HFFc6 (cell line): ENCODE results near the gene COPS9. TPM values are rescaled to one million over a fixed set of nuclear protein-coding genes. Genes with fewer than 3 reads are reported as not detected.

Experiments used
- DNase-seq: peaks from one replicate; pipeline ENCODE4 v3.0.0-alpha.2; 2018
- H3K27ac Mint-ChIP-seq: 2 replicates; pipeline ENCODE4 v1.8.0; 2020; ENCODE audit warnings: mild to moderate bottlenecking, mixed read lengths
- H3K27me3 Mint-ChIP-seq: 2 replicates; pipeline ENCODE4 v1.8.0; 2021; ENCODE audit warnings: mild to moderate bottlenecking, moderate library complexity, mixed read lengths; ENCODE audit not compliant: insufficient read depth
- H3K36me3 Mint-ChIP-seq: 2 replicates; pipeline ENCODE4 v1.8.0; 2021; ENCODE audit warnings: low read depth, mixed read lengths
- H3K4me1 Mint-ChIP-seq: 2 replicates; pipeline ENCODE4 v1.8.0; 2020; ENCODE audit warnings: low read depth, mixed read lengths
- H3K4me3 Mint-ChIP-seq: 2 replicates; pipeline ENCODE4 v1.8.0; 2020; ENCODE audit warnings: mild to moderate bottlenecking, moderate library complexity, mixed read lengths
- H3K9me3 Mint-ChIP-seq: 2 replicates; pipeline ENCODE4 v1.8.0; 2020; ENCODE audit warnings: mild to moderate bottlenecking, mixed read lengths
- total RNA-seq, 6 experiments: library from RNA; stranded (reverse); fragmentation: NEBNext Ultra II Directional; extraction: Animal tissue kit (Norgen Biotek cat#: 25700); gene quantifications; 2 replicates in 1 of 6; 3 replicates in 5 of 6; pipeline ENCODE4 v1.2.3, GENCODE V29; 2021
- TF ChIP-seq, protein P1 (sequence below): fragments of 200-600 bp; sonication (generic); IDR thresholded peaks from 2 replicates; pipeline ENCODE4 v1.5.0; 2021; ENCODE audit warnings: antibody characterized with exemption, mild to moderate bottlenecking

Gene COPS9
- total RNA-seq, 6 experiments from 2014 or later = 147 to 239 (median 211) TPM

DNA sequence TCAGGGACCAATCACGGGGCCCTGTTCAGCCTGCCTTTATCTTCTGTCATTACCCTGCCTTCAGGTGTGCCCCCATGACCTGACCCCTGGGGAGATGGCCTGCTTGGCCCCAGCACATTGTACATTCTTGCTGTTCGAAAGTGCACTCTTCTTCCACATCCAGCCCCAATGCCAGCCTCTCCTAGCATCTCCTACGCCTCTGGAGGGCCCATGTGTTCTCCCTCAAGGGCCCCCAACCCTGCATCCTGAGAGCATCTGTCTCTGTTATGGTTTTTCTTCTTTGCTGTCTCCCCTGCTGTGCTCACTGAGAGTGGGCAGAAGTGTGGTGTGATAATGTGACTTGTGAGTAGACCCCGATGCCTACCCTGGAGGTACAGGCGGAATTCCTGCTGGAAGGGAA is 45.9 kb upstream of the COPS9 start:
- peaks cover 4% of the 10 kb centered on the region for H3K9me3 Mint-ChIP-seq
- H3K27me3 Mint-ChIP-seq = peaks cover 47% of the 10 kb centered on the region
- H3K36me3 Mint-ChIP-seq = no peaks in the 10 kb centered on the region
- H3K27ac Mint-ChIP-seq = no peak overlapping the region
- no peaks in the 10 kb centered on the region for H3K4me1 Mint-ChIP-seq
- H3K4me3 Mint-ChIP-seq = no peak overlapping the region
- TF ChIP-seq, protein P1, sequence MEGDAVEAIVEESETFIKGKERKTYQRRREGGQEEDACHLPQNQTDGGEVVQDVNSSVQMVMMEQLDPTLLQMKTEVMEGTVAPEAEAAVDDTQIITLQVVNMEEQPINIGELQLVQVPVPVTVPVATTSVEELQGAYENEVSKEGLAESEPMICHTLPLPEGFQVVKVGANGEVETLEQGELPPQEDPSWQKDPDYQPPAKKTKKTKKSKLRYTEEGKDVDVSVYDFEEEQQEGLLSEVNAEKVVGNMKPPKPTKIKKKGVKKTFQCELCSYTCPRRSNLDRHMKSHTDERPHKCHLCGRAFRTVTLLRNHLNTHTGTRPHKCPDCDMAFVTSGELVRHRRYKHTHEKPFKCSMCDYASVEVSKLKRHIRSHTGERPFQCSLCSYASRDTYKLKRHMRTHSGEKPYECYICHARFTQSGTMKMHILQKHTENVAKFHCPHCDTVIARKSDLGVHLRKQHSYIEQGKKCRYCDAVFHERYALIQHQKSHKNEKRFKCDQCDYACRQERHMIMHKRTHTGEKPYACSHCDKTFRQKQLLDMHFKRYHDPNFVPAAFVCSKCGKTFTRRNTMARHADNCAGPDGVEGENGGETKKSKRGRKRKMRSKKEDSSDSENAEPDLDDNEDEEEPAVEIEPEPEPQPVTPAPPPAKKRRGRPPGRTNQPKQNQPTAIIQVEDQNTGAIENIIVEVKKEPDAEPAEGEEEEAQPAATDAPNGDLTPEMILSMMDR = no peak
- DNase-seq = no peak

DNA sequence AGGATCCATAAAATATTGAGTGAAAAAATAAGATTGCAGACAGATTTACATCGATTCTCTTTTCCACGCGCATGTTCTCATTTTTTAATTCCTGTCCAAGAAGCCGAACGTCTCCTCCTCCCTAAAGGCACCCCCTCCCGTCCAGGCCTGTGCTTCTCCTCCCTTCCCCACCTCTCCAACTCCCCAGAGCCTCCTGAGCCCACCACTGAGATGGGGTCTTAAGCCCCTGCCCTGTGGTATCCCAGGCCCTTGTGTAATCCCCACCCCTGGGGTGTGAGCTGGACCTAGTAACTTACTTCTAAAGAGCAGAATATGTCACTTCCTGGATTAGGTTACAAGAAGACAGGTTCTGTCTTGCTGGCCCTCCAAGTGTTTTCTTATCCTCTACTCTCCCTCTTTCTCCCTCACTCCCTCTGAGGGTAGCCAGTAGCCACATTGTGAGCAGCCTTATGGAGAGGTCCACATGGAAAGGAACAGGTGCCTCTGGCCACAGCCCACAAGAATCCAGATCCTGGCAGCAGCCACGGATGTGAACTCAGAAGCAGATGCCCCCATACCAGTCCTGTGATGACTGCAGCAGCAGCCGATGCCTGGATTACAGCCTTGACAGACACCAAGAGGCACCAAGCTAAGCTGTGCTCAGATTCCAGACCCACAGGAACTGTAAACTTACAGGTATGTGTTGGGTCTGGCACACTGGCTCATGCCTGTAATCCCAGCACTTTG is 44.0 kb upstream of the COPS9 start:
- TF ChIP-seq, protein P1 = no peak
- Mint-ChIP-seq H3K27me3 (peaks cover 57% of the 10 kb centered on the region), H3K4me3 (no peak overlapping the region)

DNA sequence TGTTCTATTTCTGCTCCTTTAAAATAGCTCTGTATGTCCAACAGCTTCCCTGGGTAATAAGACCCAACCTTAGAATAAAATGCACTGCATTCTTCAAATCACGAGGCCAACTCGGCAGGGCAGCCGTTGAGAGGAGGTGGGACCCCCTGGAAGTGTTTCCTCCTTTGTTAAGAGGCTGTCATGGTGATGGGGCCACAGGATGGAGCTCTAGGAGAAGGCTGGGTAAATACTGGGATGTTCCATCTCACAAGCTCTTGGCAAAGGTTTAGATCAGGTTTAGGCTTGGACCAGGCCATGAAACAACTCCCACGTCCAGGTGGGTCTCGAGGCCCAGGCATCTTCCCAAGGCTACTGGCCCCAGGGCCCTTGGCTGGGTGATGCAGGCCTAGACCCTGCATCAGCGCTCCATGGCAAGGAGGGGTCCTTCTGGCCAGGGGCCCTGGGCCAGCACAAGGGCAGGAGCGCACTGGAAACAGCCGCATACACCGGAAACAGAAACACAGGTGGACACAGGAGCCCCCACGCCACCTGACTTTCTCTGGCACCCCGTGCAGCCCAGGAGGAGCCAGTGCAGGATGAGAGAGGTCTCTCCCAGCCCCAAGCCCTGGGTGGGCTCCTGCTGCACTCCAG is 43.2 kb upstream of the COPS9 start:
- H3K36me3 Mint-ChIP-seq = no peaks in the 10 kb centered on the region
- H3K4me1 Mint-ChIP-seq = no peaks in the 10 kb centered on the region
- no peak overlapping the region for H3K27ac Mint-ChIP-seq
- DNase-seq = no peak
- no peak overlapping the region for H3K4me3 Mint-ChIP-seq
- no peaks in the 10 kb centered on the region for H3K9me3 Mint-ChIP-seq
- TF ChIP-seq, protein P1 = no peak
- H3K27me3 Mint-ChIP-seq = peaks cover 53% of the 10 kb centered on the region

More for the DNA sequence above, 44.0 kb upstream of the COPS9 start:
- DNase-seq = no peak
- H3K27ac Mint-ChIP-seq = no peak overlapping the region
- no peaks in the 10 kb centered on the region for H3K36me3 Mint-ChIP-seq
- H3K4me1 Mint-ChIP-seq = no peaks in the 10 kb centered on the region
- H3K9me3 Mint-ChIP-seq = no peaks in the 10 kb centered on the region

DNA sequence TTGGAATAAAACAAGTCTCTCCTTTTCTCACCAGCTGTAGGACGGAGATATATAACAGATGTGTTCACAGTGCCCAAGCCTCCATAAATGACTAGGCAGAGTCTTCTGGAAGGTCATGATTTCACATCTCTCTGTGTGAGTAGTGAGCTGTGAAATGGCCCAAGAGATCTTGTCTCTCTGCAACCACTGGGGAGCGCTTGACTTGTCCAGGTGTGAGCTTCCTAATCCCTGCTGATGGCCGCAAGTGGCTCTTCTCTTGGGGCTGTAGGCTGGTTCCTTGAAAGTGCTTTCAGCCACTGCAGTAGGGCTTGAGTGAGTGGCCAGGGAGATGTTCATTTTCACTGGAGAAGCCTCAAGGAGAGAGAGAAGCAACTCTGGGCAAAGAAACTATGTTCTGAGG is 42.5 kb upstream of the COPS9 start:
- Mint-ChIP-seq H3K27me3 (peaks cover 59% of the 10 kb centered on the region), H3K4me3 (no peak overlapping the region), H3K4me1 (no peaks in the 10 kb centered on the region), H3K36me3 (no peaks in the 10 kb centered on the region), H3K27ac (no peak overlapping the region), H3K9me3 (no peaks in the 10 kb centered on the region)
- no peak for DNase-seq
- TF ChIP-seq, protein P1 = no peak

DNA sequence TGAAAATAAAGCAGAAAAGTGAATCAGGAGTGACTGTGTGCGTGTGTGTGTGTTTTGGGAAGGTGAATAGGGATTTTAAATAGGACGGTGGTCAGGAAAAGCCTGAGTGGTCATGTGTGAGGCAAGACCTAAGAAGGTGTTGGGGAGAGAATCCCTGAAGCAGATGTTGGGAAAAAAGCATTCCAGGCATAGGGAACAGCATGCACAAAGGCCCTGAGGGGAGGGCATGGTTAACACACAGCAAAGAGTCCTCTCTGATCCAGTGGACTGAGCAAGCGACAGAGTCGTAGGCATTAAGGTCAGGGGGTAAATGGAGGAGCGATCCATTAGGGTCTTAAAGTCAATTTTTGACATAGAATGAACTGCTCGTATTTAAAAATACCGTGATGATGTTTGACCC is 38.4 kb upstream of the COPS9 start:
- peaks cover 52% of the 10 kb centered on the region for H3K27me3 Mint-ChIP-seq
- no peak for DNase-seq
- TF ChIP-seq, protein P1 = no peak
- H3K4me1 Mint-ChIP-seq = no peaks in the 10 kb centered on the region
- H3K36me3 Mint-ChIP-seq = no peaks in the 10 kb centered on the region
- H3K9me3 Mint-ChIP-seq = no peaks in the 10 kb centered on the region
- no peak overlapping the region for H3K27ac Mint-ChIP-seq
- H3K4me3 Mint-ChIP-seq = no peak overlapping the region
